Gastrocnemius medialis (tissue), 4 donors: Measurements from ENCODE around the gene KCNQ5. TPM values are rescaled to one million over a fixed set of nuclear protein-coding genes. Genes with fewer than 3 reads are reported as not detected.
A peak's percentile ranks its signal among the peaks of the same experiment; 100 is the strongest.

Experiments
- ATAC-seq, 2 donors: fragments of 150-250 bp; one replicate each; pipeline ENCODE4 v1.9.1; 2016
- DNase-seq, 2 donors: peaks; one replicate each; pipeline ENCODE4 v3.0.0-alpha.2; 2019
- H3K27ac ChIP-seq, 4 donors: fragments of 200-600 bp; sonication (generic); 1 replicate in 1 of 4; 2 replicates in 3 of 4; pipeline ENCODE4 v1.5.1; 2016 to 2018; ENCODE audit warnings: mild to moderate bottlenecking in 2 of 4, moderate library complexity in 1 of 4
- H3K27me3 ChIP-seq, 3 donors: fragments of 200-600 bp; sonication (generic) in 2 of 3; 1 replicate in 1 of 3; 2 replicates in 2 of 3; pipeline versions ENCODE4 v1.5.1 to v1.6.0; 2016 to 2019; ENCODE audit warnings: mild to moderate bottlenecking in 1 of 3, moderate library complexity in 1 of 3
- H3K36me3 ChIP-seq, 2 donors: fragments of 200-600 bp; sonication (generic) in 1 of 2; one replicate each; pipeline ENCODE4 v1.5.1; 2017 to 2018
- H3K4me1 ChIP-seq, 2 donors: fragments of 200-600 bp; sonication (generic) in 1 of 2; one replicate each; pipeline ENCODE4 v1.5.1; 2016 to 2017; ENCODE audit warnings: mild to moderate bottlenecking in 2 of 2
- H3K4me3 ChIP-seq, 4 donors: fragments of 200-600 bp; sonication (generic) in 3 of 4; 1 replicate in 1 of 4; 2 replicates in 3 of 4; pipeline ENCODE4 v1.5.1; 2016 to 2019; ENCODE audit warnings: mild to moderate bottlenecking in 2 of 4
- H3K9me3 ChIP-seq, 3 donors: fragments of 200-600 bp; sonication (generic) in 2 of 3; 1 replicate in 1 of 3; 2 replicates in 2 of 3; pipeline ENCODE4 v1.5.1; 2016 to 2019
- POLR2A ChIP-seq, 2 donors: fragments of 450-650 bp; IDR thresholded peaks; one replicate each; pipeline ENCODE4 v1.6.1; 2017; ENCODE audit warnings: antibody characterized with exemption in 2 of 2, mild to moderate bottlenecking in 2 of 2, moderate library complexity in 2 of 2
- in situ Hi-C, 4 donors: fragments of 200-750 bp; cut with MboI; loops; one replicate each; pipeline versions ENCODE4 v1.15.0 to v1.8.0; 2017; ENCODE audit warnings: low sequenced_read_pairs in 4 of 4
- intact Hi-C: fragments of 100-400 bp; cut with DNase I; formaldehyde crosslinking; loops from one replicate; pipeline ENCODE4 v1.15.1; 2023; ENCODE audit warnings: low total_unique reads
- total RNA-seq, 4 donors: library from RNA; depleted of rRNA; stranded (reverse); fragments of >200 nt; gene quantifications; one replicate each; pipeline versions ENCODE4 v1.1.0 to v1.2.3, GENCODE V29; 2016
- TF ChIP-seq, protein P1 (sequence below), 5 experiments: fragments of 450-650 bp in 3 of 5; fragments of 200-600 bp in 2 of 5; sonication (generic) in 2 of 5; IDR thresholded peaks in 4 of 5; conservative IDR thresholded peaks in 1 of 5; 1 replicate in 4 of 5; 2 replicates in 1 of 5; pipeline ENCODE4 v1.5.1; 2016 to 2019; ENCODE audit warnings: antibody characterized with exemption in 5 of 5, mild to moderate bottlenecking in 3 of 5, moderate library complexity in 3 of 5

KCNQ5 gene
- total RNA-seq, 4 donors from 2014 or later, result 5.3 to 19.3 (median 15.1) TPM

DNA sequence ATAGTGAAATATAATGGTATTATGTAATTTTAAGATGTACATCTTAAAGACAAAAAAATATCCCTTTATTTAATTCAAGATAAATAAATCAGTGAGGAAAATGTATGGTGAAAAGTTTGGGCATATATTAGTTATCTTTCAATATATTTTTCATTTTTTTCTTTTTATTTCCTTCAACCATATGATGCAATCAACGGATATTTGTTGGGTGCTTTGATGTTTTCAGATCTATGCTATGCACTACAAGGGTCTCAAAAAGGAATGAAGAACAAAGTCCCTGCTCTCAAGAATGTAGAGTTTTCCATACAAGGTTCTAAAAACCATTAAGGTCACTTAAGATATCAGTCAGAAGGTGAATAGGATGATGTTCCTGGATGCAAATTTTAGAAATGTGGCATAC, 345.5 kb downstream of the KCNQ5 start:
- no peaks in the 10 kb centered on the region for H3K36me3 ChIP-seq
- no peak overlapping the region for H3K4me3 ChIP-seq
- H3K9me3 ChIP-seq, result no peaks in the 10 kb centered on the region
- ATAC-seq (no peak), DNase-seq (no peak)
- in situ Hi-C loops, result no loop called here
- no peak overlapping the region for H3K27ac ChIP-seq
- H3K4me1 ChIP-seq, result peaks cover 4 to 15% of the 10 kb centered on the region in 2 donors
- TF ChIP-seq, protein P1, sequence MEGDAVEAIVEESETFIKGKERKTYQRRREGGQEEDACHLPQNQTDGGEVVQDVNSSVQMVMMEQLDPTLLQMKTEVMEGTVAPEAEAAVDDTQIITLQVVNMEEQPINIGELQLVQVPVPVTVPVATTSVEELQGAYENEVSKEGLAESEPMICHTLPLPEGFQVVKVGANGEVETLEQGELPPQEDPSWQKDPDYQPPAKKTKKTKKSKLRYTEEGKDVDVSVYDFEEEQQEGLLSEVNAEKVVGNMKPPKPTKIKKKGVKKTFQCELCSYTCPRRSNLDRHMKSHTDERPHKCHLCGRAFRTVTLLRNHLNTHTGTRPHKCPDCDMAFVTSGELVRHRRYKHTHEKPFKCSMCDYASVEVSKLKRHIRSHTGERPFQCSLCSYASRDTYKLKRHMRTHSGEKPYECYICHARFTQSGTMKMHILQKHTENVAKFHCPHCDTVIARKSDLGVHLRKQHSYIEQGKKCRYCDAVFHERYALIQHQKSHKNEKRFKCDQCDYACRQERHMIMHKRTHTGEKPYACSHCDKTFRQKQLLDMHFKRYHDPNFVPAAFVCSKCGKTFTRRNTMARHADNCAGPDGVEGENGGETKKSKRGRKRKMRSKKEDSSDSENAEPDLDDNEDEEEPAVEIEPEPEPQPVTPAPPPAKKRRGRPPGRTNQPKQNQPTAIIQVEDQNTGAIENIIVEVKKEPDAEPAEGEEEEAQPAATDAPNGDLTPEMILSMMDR (IDR thresholded peaks at IDR 0.05 in 4 of 5, conservative IDR thresholded peaks at IDR 0.05 in 1 of 5), result no peak
- no peak for TF ChIP-seq POLR2A (IDR thresholded peaks at IDR 0.05)
- no peaks in the 10 kb centered on the region for H3K27me3 ChIP-seq
- intact Hi-C loops, result loop anchor here (5.0 kb wide), 1 partner anchor 225 kb away; no protein-coding TSS in a partner anchor

DNA sequence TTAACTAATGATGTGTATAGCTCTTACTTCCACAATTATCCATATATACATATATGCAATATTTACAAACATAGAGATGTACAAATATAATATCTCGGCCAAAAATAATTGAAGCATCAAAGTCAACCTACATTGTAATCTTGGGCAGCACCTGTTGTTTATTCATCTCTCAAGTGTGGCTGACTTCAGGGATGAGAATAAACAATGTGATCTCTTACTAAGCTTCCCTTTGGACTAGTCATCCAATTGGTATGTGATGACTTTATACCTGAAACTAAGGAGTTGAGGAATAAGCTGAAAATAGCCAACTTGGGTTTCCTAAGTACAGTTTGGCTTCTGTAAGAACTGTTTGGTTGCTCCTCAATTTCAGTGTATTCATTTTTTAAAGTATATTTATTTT, 346.8 kb downstream of the KCNQ5 start:
- Histone ChIP-seq H3K4me1 (peaks cover 4 to 11% of the 10 kb centered on the region in 2 donors), H3K27me3 (no peaks in the 10 kb centered on the region), H3K27ac (no peak overlapping the region), H3K9me3 (no peaks in the 10 kb centered on the region), H3K4me3 (no peak overlapping the region), H3K36me3 (no peaks in the 10 kb centered on the region)
- intact Hi-C loops (loop anchor here (5.0 kb wide), 1 partner anchor 226 kb away; no protein-coding TSS in a partner anchor), in situ Hi-C loops (no loop called here)
- TF ChIP-seq POLR2A (IDR thresholded peaks at IDR 0.05), result no peak
- TF ChIP-seq, protein P1 (IDR thresholded peaks at IDR 0.05 in 4 of 5, conservative IDR thresholded peaks at IDR 0.05 in 1 of 5), result no peak
- ATAC-seq (peak; percentile 97 to 99), DNase-seq (no peak)

DNA sequence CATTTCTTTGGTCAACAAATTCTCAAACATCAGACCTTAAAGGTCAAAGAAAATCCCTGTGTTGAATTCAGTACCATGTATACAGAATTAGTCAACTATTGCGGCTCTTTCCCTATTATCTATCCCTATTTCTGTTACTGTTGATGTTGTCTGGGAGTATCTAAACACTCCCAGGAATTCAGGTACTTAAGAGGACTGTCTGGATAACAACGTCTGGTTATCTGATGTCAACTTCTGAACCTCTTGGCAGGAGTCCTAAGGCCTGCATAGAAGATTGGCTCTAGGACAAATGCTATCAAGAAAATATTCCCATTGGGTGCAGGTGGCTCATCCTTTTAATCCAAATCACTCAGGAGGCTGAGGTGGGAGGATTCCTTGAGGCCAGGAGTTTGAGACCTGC, 347.8 kb downstream of the KCNQ5 start:
- no peak for DNase-seq
- Histone ChIP-seq H3K27ac (no peak overlapping the region), H3K4me3 (no peak overlapping the region), H3K9me3 (no peaks in the 10 kb centered on the region), H3K4me1 (peaks cover 4 to 8% of the 10 kb centered on the region in 2 donors), H3K27me3 (no peaks in the 10 kb centered on the region), H3K36me3 (no peaks in the 10 kb centered on the region)
- in situ Hi-C loops, result no loop called here
- no peak for ATAC-seq
- intact Hi-C loops, result loop anchor here (5.0 kb wide), 1 partner anchor 227 kb away; no protein-coding TSS in a partner anchor
- TF ChIP-seq, protein P1 (IDR thresholded peaks at IDR 0.05 in 4 of 5, conservative IDR thresholded peaks at IDR 0.05 in 1 of 5), result no peak
- TF ChIP-seq POLR2A (IDR thresholded peaks at IDR 0.05), result no peak

DNA sequence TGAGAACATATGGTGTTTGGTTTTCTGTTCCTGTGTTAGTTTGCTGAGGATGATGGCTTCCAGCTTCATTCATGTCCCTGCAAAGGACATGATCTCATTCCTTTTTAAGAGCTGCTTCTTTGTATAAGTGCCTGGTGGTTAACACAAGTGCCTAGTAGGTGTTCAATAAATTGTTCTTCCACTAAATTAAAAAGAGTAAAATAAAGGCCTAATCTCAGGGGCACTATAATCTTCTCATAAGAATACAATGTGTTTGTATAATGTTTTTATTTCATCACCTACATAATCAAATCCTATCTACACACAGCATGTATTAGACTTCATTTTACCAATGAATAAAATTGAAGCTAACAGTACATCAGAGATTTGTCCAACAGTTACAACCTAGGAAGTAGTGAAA, 350.7 kb downstream of the KCNQ5 start:
- TF ChIP-seq, protein P1 (IDR thresholded peaks at IDR 0.05 in 4 of 5, conservative IDR thresholded peaks at IDR 0.05 in 1 of 5), result no peak
- no peak for TF ChIP-seq POLR2A (IDR thresholded peaks at IDR 0.05)
- in situ Hi-C loops, result no loop called here

DNA sequence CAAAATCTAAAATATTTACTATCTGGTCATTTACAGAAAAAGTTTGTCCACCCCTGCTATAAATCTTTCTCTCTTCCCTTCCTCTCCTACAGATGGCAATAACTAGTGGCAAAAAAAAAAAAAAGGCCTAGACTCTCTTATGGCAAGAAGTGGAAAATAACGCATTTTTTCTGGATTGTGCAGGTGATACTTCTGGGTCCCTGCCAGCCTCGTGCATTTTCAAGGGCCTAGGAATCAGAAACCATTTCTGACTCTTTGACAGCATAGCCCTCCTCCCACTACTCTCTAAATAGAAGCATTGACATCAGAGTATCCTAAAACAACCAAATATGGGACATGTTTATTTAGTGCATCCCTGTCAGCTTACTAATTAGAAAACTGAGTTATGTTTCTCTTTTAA, 352.4 kb downstream of the KCNQ5 start:
- TF ChIP-seq, protein P1 (IDR thresholded peaks at IDR 0.05 in 4 of 5, conservative IDR thresholded peaks at IDR 0.05 in 1 of 5), result no peak
- TF ChIP-seq POLR2A (IDR thresholded peaks at IDR 0.05), result no peak
- Histone ChIP-seq H3K9me3 (no peaks in the 10 kb centered on the region), H3K36me3 (no peaks in the 10 kb centered on the region), H3K27ac (no peak overlapping the region), H3K4me3 (no peak overlapping the region), H3K4me1 (peaks cover 18 to 28% of the 10 kb centered on the region in 2 donors), H3K27me3 (no peaks in the 10 kb centered on the region)
- intact Hi-C loops (no loop called here), in situ Hi-C loops (no loop called here)
- DNase-seq, result no peak
- ATAC-seq, result no peak

More for the DNA sequence above, 350.7 kb downstream of the KCNQ5 start:
- Histone ChIP-seq H3K9me3 (no peaks in the 10 kb centered on the region), H3K4me1 (peaks cover 19 to 29% of the 10 kb centered on the region in 2 donors), H3K27me3 (no peaks in the 10 kb centered on the region), H3K36me3 (no peaks in the 10 kb centered on the region), H3K4me3 (no peak overlapping the region), H3K27ac (no peak overlapping the region)
- ATAC-seq (no peak), DNase-seq (no peak)
- intact Hi-C loops, result no loop called here
